Coronary artery (tissue), 2 donors: ENCODE measurements around the gene PTGIS.

Source experiments
- DNase-seq: peaks from one replicate; pipeline ENCODE4 v3.0.0-alpha.2; 2017; ENCODE audit warnings: low spot score
- H3K27ac ChIP-seq, 2 donors: fragments of 200-600 bp; sonication (generic); one replicate each; pipeline ENCODE4 v1.5.1; 2016 to 2019
- H3K4me3 ChIP-seq: fragments of 200-600 bp; sonication (generic); 2 replicates; pipeline ENCODE4 v1.5.1; 2016; ENCODE audit warnings: mild to moderate bottlenecking, moderate library complexity
- CTCF ChIP-seq: fragments of 200-600 bp; sonication (generic); IDR thresholded peaks from one replicate; pipeline ENCODE4 v1.5.1; 2019; ENCODE audit warnings: antibody characterized with exemption

Gene PTGIS

GRCh38 chr20:49599746-49600113 lies 31.8 kb upstream of the PTGIS start:
- Histone ChIP-seq H3K27ac (peak overlapping the region in 1 of 2 donors; percentile 42), H3K4me3 (no peak overlapping the region)
- DNase-seq: no peak
- no peak for TF ChIP-seq CTCF

- Histone ChIP-seq H3K27ac (peak overlapping the region in 1 of 2 donors; percentile 20), H3K4me3 (no peak overlapping the region)
- no peak for TF ChIP-seq CTCF
- no peak for DNase-seq
These were observed 30.0 kb upstream of the PTGIS start for GRCh38 chr20:49597825-49598395.

- TF ChIP-seq CTCF: no peak
- H3K4me3 ChIP-seq: no peak overlapping the region
- no peak for DNase-seq
- peak overlapping the region; percentile 75 to 93 for H3K27ac ChIP-seq
These were observed 28.0 kb upstream of the PTGIS start for GRCh38 chr20:49595811-49596561.

GRCh38 chr20:49595346-49595745 lies 27.4 kb upstream of the PTGIS start:
- TF ChIP-seq CTCF: no peak
- no peak for DNase-seq
- Histone ChIP-seq H3K4me3 (no peak overlapping the region), H3K27ac (peak overlapping the region; percentile 75 to 93)

- Histone ChIP-seq H3K4me3 (no peak overlapping the region), H3K27ac (peak overlapping the region; percentile 75 to 93)
- DNase-seq: no peak
- no peak for TF ChIP-seq CTCF
These were observed 27.0 kb upstream of the PTGIS start for GRCh38 chr20:49594931-49595315.

GRCh38 chr20:49594143-49594930 lies 26.4 kb upstream of the PTGIS start:
- H3K27ac ChIP-seq: peak overlapping the region; percentile 75 to 93
- TF ChIP-seq CTCF: no peak
- peak overlapping the region; percentile 13 for H3K4me3 ChIP-seq
- DNase-seq: peak; percentile 89
